ENCODE results near the gene TMEM225B. TPM values are rescaled to one million over a fixed set of nuclear protein-coding genes. Genes with fewer than 3 reads are reported as not detected.
"Not testable (repeated sequence)": the region's sequence is repeated elsewhere in the genome, so short reads cannot be mapped to it uniquely, and the experiment has no call there.

The TMEM225B gene
- total and polyA plus RNA-seq, 12 donors = 0.52 to 4.9 (median 1.9) TPM

DNA sequence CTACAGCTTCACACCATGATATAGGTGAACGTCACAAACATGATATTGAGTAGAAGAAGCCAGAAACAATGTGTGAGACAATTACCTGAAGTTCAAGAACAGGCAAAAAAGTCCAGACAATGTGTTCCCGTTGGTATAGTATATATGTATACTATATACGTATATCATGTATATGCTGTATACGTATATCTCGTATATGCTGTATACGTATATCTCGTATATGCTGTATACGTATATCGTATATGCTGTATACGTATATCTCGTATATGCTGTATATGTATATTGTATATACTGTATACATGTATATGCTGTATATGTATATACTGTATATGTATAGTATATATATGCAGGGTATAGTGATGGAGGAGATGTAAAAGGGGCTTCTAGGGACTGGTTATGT is 29.4 kb downstream of the TMEM225B start:
- WGBS, 4 donors = 92 to 96% (median 94%) methylated on average over 11 of the region's 11 CpGs
- Histone ChIP-seq H3K36me3 (replicated peaks in 1 of 2) (peaks cover 0 to 94% of the 10 kb centered on the region in 2 donors), H3K4me1 (replicated peaks in 1 of 2) (no peaks in the 10 kb centered on the region), H3K4me3 (no peak overlapping the region), H3K27ac (no peak overlapping the region), H3K9me3 (replicated peaks in 1 of 3) (no peaks in the 10 kb centered on the region), H3K27me3 (no peaks in the 10 kb centered on the region)
- no peak for TF ChIP-seq POLR2A (IDR thresholded peaks at IDR 0.05)
- TF ChIP-seq, protein P1, sequence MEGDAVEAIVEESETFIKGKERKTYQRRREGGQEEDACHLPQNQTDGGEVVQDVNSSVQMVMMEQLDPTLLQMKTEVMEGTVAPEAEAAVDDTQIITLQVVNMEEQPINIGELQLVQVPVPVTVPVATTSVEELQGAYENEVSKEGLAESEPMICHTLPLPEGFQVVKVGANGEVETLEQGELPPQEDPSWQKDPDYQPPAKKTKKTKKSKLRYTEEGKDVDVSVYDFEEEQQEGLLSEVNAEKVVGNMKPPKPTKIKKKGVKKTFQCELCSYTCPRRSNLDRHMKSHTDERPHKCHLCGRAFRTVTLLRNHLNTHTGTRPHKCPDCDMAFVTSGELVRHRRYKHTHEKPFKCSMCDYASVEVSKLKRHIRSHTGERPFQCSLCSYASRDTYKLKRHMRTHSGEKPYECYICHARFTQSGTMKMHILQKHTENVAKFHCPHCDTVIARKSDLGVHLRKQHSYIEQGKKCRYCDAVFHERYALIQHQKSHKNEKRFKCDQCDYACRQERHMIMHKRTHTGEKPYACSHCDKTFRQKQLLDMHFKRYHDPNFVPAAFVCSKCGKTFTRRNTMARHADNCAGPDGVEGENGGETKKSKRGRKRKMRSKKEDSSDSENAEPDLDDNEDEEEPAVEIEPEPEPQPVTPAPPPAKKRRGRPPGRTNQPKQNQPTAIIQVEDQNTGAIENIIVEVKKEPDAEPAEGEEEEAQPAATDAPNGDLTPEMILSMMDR (IDR thresholded peaks at IDR 0.05) = no peak
- no peak for DNase-seq
- intact Hi-C loops (cut with DNase I) = no loop called here

DNA sequence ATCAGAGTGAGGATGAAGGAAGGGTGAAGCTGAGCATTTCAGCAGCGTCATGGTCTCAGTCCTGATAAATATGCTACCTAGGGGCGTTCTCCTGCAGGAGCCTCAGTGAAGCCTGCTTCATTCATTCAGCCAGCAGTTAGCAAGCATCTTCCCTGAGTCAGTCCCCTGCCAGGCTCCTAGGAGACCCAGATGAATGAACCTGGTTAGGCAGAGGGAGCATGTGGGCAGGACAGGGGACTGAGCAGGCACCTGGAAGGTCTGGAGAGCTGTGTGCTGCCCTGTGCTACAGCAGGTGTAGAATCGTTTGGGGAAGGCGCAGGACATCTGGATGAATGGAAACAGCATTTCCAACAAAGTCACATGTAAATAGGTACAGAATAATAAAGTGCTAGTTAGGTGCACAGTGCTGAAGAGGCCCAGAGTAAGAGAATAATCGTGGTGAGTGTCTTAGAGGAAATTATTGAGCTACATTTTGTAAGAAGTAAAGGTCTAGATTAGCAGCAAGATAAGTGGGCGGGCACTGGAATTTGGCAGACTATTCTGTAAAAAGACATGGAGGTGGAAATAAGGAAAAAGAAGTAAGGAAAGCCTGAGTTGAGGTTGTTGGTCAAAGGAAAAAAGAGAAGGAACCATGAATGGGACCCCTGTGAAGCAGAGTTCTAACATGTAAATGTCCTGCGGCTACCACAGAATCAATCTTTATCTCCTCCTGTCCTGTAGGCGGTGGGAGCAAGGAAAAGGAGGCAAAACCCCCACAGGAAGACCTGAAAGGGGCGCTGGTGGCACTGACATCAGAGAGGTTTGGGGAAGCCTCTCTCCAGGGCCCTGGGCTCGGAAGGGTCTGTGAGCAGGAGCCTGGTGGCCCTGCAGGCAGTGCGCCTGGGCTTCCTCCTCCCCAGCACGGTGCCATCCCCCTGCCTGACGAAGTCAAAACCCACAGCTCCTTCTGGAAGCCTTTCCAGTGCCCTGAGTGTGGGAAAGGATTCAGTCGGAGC is 30.7 kb downstream of the TMEM225B start:
- TF ChIP-seq POLR2A (IDR thresholded peaks at IDR 0.05) = no peak
- TF ChIP-seq, protein P1 (IDR thresholded peaks at IDR 0.05) = no peak
- Histone ChIP-seq H3K9me3 (replicated peaks in 1 of 3) (no peaks in the 10 kb centered on the region), H3K27me3 (no peaks in the 10 kb centered on the region), H3K4me3 (no peak overlapping the region), H3K36me3 (replicated peaks in 1 of 2) (peaks cover 0 to 86% of the 10 kb centered on the region in 2 donors), H3K4me1 (replicated peaks in 1 of 2) (no peaks in the 10 kb centered on the region), H3K27ac (no peak overlapping the region)
- intact Hi-C loops (cut with DNase I) = no loop called here
- 77 to 84% (median 82%) methylated on average over 9 to 14 of the region's 14 CpGs for WGBS, 4 donors
- no peak for DNase-seq

DNA sequence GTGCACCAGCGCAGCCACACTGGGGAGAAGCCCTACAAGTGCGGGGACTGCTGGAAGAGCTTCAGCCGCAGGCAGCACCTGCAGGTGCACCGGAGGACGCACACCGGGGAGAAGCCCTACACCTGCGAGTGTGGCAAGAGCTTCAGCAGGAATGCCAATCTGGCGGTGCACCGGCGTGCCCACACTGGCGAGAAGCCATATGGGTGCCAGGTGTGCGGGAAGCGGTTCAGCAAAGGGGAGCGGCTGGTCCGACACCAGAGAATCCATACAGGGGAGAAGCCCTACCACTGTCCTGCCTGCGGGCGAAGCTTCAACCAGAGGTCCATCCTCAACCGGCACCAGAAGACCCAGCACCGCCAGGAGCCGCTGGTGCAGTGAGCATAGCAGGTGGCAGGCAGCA is 31.6 kb downstream of the TMEM225B start:
- peaks cover 0 to 85% of the 10 kb centered on the region in 2 donors for H3K36me3 ChIP-seq (replicated peaks in 1 of 2)
- 94 to 100% (median 95%) methylated on average over 1 to 20 of the region's 20 CpGs for WGBS, 4 donors
- DNase-seq = no peak
- TF ChIP-seq, protein P1 (IDR thresholded peaks at IDR 0.05) = no peak
- TF ChIP-seq POLR2A (IDR thresholded peaks at IDR 0.05) = no peak
- H3K4me1 ChIP-seq (replicated peaks in 1 of 2) = no peaks in the 10 kb centered on the region
- intact Hi-C loops (cut with DNase I) = no loop called here
- H3K27me3 ChIP-seq = no peaks in the 10 kb centered on the region
- no peaks in the 10 kb centered on the region for H3K9me3 ChIP-seq (replicated peaks in 1 of 3)
- no peak overlapping the region for H3K4me3 ChIP-seq
- H3K27ac ChIP-seq = no peak overlapping the region

DNA sequence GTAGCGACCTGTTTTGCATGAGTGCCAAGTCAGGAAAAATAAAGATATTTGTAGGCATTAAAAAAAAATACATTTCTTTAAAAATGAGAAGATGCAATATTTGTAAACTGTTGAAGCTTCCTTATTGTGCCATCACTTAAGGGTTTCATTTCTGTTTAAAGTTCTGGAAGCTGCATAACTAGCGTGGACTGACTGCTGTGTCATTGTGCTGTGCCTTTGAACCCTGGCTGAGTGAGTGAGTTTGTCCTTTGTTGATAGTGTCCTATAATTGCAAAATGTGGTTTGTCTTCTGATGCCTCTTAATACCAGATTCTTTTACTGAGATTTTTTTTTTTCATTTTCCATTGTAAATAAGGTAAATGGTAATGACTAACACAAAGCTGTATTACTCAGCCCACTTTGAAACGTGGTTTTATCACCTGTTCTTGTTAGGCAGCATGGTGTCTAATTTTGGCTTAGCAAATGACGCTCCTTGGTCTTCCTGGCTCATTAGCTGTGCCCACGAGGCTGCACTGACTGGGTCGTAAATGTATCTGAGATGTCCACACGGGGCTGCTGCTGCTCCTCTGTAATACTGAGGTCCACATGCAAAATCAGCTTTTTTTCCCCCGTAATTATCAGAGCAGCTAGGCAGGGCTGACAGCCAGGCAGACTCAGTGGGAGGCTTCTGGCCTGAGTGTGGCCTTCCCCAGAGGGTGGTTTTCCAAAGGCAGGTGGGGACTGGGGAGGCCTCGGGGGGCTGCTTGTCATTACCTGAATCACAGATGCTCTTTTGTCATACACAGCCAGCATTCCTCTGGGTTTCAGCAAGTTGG is 33.4 kb downstream of the TMEM225B start:
- no peaks in the 10 kb centered on the region for H3K9me3 ChIP-seq (replicated peaks in 1 of 3)
- intact Hi-C loops (cut with DNase I) = no loop called here
- peak overlapping the region in 1 of 5 donors; percentile 54 for H3K27ac ChIP-seq
- no peaks in the 10 kb centered on the region for H3K27me3 ChIP-seq
- TF ChIP-seq, protein P1 (IDR thresholded peaks at IDR 0.05) = peak in 5 of 6 experiments; percentile 38 to 53 (median 43)
- no peak for TF ChIP-seq POLR2A (IDR thresholded peaks at IDR 0.05)
- peaks cover 0 to 66% of the 10 kb centered on the region in 2 donors for H3K36me3 ChIP-seq (replicated peaks in 1 of 2)
- peak in 6 of 7 donors; percentile 24 to 67 (median 56) for DNase-seq
- no peaks in the 10 kb centered on the region for H3K4me1 ChIP-seq (replicated peaks in 1 of 2)
- H3K4me3 ChIP-seq = no peak overlapping the region
- WGBS, 4 donors = 41 to 49% (median 48%) methylated on average over 8 to 9 of the region's 9 CpGs

DNA sequence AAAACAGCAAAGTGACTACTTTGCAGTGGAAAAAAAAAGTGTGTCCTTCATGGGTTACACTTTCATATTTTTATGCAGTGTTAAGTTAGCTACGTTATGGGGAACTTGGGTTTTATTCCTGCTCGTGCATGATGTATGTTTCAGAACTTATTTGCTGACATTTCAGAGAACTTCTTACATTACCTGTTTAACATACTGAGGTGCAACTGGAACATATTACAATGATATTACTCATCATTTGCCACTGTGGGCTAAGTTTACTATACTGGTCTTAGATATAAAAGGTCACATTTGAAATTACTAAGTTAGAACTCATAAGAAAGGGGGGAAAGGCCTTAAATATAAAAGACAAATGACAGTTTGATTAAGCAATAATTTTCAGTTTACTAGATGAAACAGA is 39.3 kb downstream of the TMEM225B start:
- H3K9me3 ChIP-seq (replicated peaks in 1 of 3); intact Hi-C loops (cut with DNase I); H3K27me3 ChIP-seq; H3K4me1 ChIP-seq (replicated peaks in 1 of 2); H3K27ac ChIP-seq; H3K4me3 ChIP-seq; DNase-seq: not testable (repeated sequence)
- 68 to 72% (median 71%) methylated on average over 2 of the region's 2 CpGs for WGBS, 4 donors
- peaks cover 0 to 13% of the 10 kb centered on the region in 2 donors for H3K36me3 ChIP-seq (replicated peaks in 1 of 2)
